ENCODE measurements around the gene WWC1.
A peak's percentile ranks its signal among the peaks of the same experiment; 100 is the strongest.
"Not testable (repeated sequence)": the region's sequence is repeated elsewhere in the genome, so short reads cannot be mapped to it uniquely, and the experiment has no call there.

WWC1 gene

GRCh38 chr5:168307925-168308584 lies 16.6 kb downstream of the WWC1 start:
- no peak overlapping the region for H3K4me3 ChIP-seq (replicated peaks; ENCODE audit: low read depth, low read length)
- no peak for DNase-seq (ENCODE audit: extremely low read depth, low read depth)
- TF ChIP-seq CTCF (IDR thresholded peaks at IDR 0.05; ENCODE audit: low read depth, low read length, missing control alignments) = no peak

- no peak for TF ChIP-seq CTCF (IDR thresholded peaks at IDR 0.05; ENCODE audit: low read depth, low read length, missing control alignments)
- no peak for DNase-seq (ENCODE audit: extremely low read depth, low read depth)
Measured at GRCh38 chr5:168308976-168309598, 17.6 kb downstream of the WWC1 start.

GRCh38 chr5:168310541-168310940 lies 19.1 kb downstream of the WWC1 start:
- H3K4me3 ChIP-seq (replicated peaks; ENCODE audit: low read depth, low read length); DNase-seq (ENCODE audit: extremely low read depth, low read depth): not testable (repeated sequence)

More at GRCh38 chr5:168308976-168309598, 17.6 kb downstream of the WWC1 start:
- H3K4me3 ChIP-seq (replicated peaks; ENCODE audit: low read depth, low read length) = no peak overlapping the region

GRCh38 chr5:168311061-168311566 lies 19.7 kb downstream of the WWC1 start:
- no peak overlapping the region for H3K4me3 ChIP-seq (replicated peaks; ENCODE audit: low read depth, low read length)
- peak; percentile 11 for TF ChIP-seq CTCF (IDR thresholded peaks at IDR 0.05; ENCODE audit: low read depth, low read length, missing control alignments)
- no peak for DNase-seq (ENCODE audit: extremely low read depth, low read depth)

- DNase-seq (ENCODE audit: extremely low read depth, low read depth) = no peak
Measured at GRCh38 chr5:168312606-168313295, 21.3 kb downstream of the WWC1 start.

GRCh38 chr5:168313596-168314204 lies 22.3 kb downstream of the WWC1 start:
- no peak for TF ChIP-seq CTCF (IDR thresholded peaks at IDR 0.05; ENCODE audit: low read depth, low read length, missing control alignments)
- H3K4me3 ChIP-seq (replicated peaks; ENCODE audit: low read depth, low read length) = no peak overlapping the region
- no peak for DNase-seq (ENCODE audit: extremely low read depth, low read depth)

More at GRCh38 chr5:168312606-168313295, 21.3 kb downstream of the WWC1 start:
- no peak for TF ChIP-seq CTCF (IDR thresholded peaks at IDR 0.05; ENCODE audit: low read depth, low read length, missing control alignments)
- no peak overlapping the region for H3K4me3 ChIP-seq (replicated peaks; ENCODE audit: low read depth, low read length)

Data from HFF-Myc (cell line).